Astrocyte of the hippocampus (primary cell): ENCODE measurements around the gene IFNL2.
"Not testable (repeated sequence)": the region's sequence is repeated elsewhere in the genome, so short reads cannot be mapped to it uniquely, and the experiment has no call there.

Source experiments
- DNase-seq: peaks from one replicate; pipeline ENCODE4 v3.0.0; 2011; ENCODE audit warnings: low read depth, low spot score

IFNL2 gene

DNA sequence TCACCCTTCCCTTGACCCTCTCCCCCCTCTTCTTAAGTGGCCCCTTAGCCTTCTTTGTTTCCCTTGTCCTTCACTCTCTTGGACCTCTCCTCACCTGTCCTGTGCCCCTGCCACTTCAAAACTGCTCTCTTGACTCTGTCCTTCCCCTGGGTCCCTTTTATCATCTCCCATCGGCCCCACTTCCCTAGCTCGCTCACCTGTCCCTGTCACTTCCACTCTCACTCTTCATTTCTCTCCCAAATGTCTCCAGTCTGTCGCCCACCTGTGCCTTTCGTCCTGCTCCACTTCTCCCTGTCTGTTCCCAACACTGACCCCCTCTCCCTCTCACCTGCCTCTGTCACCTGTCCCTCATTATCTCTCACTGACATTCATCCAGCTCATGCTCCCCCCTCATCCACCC lies 28.7 kb downstream of the IFNL2 start:
- DNase-seq: no peak

DNA sequence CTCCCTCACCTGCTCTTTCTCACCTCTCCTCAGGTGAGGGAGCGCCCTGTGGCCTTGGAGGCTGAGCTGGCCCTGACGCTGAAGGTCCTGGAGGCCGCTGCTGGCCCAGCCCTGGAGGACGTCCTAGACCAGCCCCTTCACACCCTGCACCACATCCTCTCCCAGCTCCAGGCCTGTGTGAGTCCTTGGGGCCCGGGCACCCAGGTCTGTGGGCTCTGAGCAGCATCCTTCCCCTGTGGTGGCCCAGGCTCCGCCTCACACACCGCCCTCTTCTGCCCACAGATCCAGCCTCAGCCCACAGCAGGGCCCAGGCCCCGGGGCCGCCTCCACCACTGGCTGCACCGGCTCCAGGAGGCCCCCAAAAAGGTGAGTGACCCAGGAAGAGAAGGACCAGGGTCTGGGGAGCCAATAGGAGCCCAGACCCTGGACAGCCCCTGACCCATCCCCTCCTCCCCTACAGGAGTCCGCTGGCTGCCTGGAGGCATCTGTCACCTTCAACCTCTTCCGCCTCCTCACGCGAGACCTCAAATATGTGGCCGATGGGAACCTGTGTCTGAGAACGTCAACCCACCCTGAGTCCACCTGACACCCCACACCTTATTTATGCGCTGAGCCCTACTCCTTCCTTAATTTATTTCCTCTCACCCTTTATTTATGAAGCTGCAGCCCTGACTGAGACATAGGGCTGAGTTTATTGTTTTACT lies 29.9 kb downstream of the IFNL2 start:
- DNase-seq: no peak

DNA sequence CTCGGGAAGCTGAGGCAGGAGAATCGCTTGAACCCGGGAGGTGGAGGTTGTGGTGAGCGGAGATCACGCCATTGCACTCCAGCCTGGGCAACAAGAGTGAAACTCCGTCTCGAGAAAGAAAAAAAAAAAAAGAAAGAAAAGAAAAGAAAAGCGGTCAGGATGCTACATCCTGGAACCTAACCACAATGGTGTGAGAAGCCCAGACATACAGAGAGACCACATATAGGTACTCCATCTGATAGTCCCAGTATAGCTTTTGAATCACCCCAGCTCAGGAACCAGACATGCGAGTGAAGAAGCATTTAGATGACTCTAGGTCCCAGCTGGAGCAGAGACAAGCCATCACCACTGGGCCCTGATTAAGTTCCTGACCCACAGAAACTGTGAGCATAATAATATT lies 31.2 kb downstream of the IFNL2 start:
- no peak for DNase-seq

DNA sequence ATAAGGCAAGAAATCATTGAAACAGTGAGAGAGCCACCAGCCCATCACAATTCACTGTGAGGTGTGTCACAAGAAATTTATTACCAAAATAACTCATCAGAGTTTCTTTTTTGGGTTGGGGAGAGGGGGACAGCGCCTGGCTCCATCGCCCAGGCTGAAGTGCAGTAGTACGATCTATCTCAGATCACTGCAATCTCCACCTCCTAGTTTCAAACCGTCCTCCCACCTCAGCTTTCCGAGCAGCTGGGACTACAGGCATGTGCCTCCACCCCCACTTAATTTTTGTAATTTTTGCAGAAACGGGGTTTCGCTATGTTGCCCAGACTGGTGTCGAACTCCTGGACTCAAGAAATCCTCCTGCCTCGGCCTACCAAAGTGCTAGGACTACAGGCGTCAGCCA lies 31.6 kb downstream of the IFNL2 start:
- no peak for DNase-seq

DNA sequence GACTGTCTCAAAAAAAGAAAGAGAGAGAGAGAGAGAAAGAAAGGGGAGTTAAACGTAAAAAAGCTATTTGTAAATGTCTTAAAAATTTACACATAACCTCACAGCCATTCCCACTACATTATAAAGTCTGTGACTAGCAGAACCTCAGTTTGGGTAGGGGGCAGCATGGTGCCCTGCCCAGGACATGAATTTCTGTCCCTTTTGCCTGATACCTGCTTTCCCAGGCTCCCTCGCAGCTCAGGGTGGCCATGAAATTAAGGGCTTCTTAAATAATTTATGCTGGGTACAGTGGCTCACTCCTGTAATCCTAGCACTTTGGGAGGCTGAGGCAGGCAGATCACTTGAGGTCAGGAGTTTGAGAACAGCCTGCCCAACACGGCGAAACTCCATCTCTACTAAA lies 32.8 kb downstream of the IFNL2 start:
- no peak for DNase-seq

DNA sequence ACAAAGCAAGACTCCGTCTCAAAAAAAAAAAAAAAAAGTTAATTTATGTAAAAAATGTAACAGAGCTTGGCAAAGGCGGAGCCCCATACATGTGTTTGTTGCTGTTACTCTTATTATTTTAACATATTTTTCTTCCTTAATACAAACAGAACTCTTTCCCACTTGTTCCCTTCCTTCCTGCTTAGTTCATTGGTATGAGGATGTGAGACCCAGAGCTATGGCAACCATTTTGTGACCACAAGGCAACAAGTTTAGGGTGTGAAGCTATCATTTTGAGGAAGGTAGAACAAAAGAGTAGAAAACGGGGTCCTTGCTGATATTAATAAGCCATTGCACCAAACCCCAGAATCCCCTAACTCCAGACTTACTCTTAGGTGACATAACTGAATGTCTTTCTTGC lies 33.4 kb downstream of the IFNL2 start:
- DNase-seq: no peak

DNA sequence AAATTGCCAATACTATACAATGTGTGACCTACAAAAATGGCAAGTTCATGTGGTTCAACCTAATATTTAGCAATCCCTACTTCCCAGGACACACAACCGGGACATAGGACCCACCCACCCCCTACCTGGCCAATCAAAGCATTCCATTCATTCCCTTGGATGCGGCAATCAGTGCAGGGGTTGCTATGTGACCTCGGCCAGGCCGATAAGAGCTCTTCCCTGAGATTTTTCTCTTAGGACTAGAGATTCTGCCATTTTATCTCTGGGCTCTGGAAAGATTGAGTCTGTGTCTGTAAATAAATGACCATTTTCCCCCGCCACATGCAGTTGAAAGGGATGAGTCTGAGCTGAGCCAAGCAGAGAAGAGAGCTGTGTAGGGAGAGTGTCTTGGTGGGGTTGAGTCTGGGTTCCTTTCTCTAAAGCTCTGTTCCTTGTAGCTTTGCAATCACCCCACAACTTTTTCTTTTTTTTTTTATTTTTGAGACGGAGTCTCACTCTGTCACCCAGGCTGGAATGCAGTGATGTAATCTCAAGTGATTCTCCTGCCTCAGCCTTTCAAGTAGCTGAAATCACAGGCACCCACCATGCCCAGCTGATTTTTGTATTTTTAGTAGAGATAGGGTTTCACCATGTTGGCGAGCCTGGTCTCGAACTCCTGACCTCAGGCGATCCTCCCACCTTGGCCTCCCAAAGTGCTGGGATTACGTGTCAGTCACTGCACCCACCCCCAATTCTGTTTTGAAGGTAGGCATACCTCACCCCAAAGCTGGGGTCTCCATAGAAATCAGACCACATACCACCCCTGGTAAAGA lies 35.4 kb downstream of the IFNL2 start:
- no peak for DNase-seq

DNA sequence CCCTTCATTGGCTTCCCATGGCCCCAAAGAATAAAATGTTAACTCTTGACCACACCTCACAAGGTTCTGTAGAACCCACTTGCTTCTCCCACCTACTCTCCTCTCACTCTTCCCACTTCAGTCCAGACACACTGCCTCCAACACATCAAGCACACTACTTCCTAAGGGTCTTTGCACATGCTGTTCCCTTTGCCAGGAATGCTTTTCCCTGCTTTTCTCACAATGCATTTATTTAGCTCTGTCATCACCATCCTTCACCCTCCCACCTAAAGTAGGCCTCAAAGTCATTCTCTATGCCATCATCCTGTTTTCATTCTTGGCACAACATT lies 36.0 kb downstream of the IFNL2 start:
- DNase-seq: no peak

DNA sequence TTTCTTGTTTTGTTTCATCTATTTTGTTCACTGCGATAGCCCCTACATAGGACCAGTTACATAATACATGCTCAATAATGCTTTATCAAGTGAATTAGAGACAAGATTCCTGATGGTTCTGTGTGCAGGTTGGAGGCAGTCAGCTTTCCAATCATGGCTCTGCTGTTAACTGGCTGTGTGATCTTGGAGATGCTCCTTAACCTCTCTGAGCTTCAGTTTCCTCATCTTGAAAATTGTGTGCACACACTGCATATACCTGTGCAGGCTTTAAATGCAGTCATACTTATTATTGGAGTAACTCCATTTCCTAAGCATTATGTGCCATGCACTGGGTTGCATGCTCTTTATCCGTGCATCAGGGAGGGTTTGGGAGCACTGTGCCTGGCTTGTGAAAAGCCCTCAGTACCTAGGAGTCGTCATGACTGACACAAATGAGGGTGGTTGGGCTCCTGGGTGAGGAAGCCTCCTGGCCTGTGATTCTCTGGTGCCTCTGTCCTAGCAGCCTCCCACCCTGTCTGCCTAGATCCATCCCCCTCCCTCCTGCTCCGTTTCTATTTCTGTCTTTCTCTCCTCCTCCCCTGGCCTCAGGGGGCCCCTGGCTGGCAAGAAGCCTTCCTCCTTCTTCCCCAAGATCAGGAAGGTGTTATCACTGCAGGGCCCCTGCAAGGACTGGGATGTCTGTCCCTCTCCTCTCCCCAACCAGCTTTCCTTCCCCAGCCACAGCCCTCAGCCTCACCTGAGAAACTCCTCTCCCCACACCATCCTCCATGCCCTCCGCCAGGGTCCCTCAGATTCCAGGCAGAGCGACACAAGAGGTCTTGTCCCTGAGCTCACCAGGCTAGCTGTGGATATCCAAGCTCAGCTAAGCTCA lies 36.7 kb downstream of the IFNL2 start:
- no peak for DNase-seq

DNA sequence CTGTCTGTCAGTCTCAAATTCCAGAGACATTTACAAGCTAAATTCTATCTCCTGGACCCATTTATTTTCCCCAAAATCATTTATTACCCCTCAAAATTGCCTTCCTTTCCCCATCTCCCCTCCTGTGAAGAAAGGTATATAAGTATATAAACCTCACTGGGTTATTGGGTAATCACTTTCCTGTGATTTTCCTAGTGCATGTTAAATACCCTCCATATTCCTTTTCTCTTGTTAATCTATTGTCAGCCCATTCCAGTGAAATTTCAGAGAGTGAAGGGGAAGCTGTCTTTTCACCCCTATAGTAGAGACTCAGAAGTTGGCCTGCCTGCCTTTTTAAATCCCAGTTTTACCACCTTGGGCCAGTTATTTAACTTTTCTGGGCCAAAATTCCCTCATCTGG lies 37.9 kb downstream of the IFNL2 start:
- no peak for DNase-seq

DNA sequence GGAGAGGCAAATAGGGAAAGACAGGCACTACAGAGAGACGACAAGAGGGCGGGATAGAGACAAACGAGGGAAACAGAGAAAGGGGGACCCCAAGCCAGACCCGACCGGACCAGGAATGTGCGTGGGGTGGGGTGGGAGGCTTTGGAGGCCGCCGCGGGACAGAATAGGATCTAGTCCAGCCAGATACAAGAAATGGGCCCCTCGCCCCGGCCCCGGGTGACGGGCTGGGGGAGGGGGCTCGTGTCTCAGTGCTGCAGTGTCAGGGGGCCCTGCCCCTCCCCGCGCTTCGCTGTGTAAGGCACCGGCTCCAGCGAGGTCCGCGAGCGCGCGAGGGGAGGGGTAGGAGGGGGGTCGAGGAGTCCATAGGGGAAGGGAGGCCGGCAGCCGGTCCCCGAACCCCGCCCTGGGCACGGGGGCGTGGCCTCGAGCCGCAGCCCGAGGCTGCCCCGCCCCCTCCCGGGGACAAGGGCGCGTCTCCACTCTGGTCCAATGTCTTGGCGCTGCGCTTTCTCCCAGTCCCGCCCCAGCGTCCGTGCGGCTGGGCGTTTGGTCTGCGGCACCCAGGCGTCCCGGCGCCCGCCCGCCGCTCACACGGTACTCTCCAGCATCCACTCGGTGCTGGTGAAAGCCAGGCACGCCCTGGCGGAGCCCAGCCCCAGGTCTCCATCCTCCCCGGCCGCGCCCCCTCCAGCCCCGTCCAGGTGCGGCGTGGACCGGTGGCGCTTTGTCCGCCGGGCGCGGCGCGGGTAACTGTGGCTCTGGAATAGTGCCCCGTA lies 39.0 kb downstream of the IFNL2 start:
- peak; percentile 30 for DNase-seq

DNA sequence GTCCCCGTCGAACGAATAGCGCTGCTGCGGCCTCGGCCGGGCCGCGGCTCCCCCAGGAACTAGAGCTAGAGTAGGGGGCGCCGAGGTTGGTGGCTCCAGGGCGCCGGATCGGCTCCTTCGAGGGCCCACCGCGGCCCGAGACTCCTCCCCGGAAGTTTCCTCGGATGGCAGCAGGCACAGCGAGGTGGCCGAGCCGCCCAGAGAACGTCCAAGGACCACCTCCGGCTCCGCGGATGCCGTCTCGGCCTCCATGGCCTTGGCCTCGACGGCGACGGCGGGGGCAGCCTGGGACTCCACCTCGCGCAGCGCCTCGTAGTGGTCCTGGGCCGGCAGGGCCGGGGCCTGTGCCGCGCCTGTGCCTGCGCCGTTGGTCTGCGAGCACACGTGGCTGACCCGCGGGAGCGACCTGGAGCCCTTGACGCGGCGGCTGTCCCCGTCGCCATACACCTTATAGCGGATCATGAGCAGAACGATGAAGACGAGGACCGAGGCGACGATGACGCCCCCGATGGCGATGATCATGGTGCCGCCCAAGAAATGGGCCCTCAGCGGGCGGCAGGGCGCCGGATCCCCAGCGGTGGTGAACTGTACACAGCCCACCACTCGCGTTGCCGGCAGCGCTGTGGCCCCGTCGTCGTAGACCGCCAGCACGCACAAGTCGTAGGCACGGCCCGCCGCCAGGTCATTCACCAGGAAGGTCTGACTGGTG lies 39.8 kb downstream of the IFNL2 start:
- DNase-seq: no peak

DNA sequence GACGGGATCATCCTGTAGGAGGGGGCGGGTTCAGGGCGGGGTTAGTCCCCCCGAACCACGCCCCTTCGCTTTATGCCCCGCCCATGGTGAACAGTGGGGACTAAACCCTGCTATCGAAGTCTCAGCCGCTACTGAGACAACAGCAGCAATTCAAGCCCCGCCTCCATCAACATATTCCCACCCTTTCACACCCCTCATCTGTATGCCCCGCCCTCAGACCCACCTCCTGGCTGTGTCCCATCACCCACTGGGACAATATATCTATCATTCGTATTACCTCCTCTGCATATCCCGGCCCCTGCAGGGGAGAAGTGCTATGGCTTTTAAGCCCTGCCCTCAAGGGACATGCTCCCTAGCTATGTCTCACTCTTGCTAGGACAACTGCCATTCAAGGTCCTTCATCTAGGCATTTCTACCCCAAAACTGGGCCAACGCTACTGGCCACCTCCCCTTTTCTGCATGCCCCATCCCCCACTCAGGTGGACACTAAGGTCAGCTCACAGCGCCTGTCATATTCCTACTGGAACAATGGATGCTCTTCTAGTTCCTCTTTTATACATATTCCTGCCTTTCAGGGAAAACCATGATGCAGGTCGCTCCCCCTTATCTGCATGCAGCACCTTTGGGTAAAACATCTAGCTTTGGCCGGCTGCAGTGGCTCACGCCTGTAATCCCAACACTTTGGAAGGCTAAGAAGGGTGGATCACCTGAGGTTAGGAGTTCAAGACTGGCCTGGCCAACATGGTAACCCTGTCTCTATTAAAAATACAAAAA lies 40.5 kb downstream of the IFNL2 start:
- no peak for DNase-seq

DNA sequence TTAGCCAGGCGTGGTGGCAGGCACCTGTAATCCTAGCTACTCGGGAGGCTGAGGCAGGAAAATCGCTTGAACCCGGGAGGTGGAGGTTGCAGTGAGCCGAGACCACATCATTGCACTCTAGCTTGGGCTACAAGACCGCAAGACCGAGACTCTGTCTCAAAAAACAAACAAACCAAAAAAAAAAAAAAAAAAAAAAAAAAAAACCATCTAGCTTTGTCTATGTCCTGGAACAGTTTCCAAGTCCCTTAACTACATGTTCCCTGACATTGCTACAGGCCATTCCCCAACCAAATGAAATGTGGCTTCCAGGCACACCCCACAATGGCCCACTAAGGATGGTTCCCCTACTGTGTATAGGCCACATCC lies 41.1 kb downstream of the IFNL2 start:
- DNase-seq: not testable (repeated sequence)

DNA sequence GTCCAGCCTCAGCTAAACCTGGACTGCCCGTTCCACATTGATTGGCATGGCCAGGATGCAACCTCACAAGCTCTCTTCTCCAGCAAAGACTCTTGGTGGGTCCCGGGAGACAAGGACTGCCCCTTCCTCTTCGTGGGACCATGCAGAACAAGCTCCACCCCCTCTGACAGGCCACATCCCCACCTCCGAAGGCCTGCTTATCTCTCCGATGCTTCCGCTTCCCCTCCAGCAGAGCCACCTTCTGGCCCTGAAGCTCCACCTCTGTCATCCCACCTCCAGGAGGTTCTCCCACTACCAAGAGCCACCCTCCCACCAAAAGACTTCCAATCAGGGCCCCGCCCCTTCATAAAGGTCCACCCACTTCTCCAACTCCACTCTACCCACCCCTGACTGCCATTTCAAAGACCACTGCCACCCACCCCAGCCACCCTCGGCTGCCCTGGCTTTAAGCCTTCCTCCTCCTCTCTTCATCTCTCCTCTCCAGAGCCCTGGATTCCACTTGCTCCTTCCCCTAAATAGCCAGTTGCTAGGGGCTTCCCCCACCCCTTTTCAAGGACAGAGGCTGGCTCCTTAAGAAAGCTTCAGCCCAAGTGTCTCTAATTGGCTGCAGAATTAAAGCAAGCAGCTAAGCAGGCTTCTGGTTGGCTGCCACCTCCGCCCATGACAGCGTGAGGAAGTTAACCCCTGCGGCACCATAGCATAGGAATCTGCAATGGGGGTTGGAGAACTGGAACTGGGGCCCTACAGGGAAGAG lies 42.5 kb downstream of the IFNL2 start:
- no peak for DNase-seq

DNA sequence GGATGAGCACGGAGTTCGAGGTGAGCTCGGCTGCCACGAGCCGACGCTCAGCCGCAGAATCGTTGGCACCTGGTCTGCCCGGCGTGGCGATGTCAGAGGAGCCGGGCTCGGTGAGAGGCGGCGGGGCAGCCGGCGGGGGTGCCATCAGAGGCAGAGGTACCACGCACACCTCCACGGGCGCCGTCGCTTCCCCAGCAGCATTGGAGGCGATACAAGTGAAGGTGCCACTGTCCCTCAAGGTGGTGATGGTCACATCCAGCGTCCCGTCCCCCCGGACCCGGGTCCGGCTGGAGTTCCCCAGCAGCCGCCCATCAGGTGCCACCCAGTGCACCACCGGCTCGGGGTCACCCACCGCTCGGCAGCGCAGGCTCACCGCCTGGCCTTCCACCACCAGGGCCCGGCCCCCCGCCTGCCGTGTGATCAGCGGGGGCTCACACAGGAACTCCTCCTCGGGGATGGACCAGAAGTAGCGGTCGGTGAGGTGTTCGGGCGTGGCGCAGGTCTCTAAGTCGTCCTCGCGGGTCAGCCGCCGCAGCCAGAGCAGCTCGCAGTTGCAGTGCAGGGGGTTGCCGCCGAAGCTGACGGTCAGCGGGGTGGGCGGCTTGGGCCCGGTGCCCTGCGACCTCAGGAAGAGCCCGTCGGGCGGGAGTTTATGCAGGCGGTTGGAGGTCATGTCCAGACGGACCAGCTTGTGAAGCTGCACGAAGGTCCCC lies 46.0 kb downstream of the IFNL2 start:
- no peak for DNase-seq

DNA sequence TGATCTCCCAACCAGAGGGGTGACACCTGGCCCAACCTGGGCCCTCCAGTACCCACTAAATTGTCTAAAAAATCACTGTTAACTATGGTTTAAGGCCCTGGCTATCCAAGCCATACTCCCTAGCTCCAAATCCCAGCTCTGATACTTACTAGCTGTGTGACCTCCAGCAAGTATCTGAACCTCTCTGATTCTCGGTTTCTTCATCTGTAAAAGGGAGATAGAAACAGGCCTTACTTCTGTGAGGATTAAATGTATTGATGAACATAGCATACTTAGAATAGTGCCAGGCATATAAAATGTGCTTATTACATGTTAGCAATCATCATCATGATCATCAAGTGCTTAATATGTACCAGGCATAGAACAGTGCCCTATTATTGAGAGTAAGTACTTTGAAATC lies 47.7 kb downstream of the IFNL2 start:
- DNase-seq: no peak

DNA sequence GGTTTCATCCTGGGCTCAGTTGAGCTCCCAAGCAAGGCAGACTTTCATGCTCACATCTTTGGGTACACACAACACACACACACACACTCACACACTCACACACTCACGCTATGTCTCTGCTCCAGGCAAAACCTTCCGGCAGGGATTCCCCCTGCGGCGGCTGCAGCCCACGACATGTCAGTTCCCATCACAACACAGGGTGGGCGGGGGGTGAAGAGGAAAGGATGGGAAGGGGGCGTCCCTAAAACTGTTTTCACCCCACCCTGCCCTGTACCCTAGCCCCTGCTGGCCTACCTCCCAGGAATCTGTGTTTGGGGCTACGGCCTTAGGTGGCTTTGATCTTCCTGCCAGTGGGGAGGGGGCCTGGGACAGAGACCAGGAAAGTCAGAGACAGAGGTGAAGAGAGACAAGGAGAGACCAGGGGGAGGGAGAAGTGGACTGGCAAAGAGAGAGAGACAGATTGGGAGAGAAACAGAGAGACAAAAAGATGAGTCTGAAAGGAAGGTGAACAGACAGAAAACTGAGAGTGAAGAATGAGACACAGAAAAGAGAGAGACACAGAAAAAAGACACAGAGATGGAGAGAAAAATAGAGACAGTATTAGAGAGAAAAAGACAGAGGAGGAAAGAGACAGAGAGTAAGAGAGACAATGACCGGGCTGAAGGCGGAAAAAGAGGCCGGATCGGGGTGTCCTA lies 48.6 kb downstream of the IFNL2 start:
- no peak for DNase-seq
